Measurements from ENCODE around the gene CTDSPL. TPM values are rescaled to one million over a fixed set of nuclear protein-coding genes. Genes with fewer than 3 reads are reported as not detected.
A peak's percentile ranks its signal among the peaks of the same experiment; 100 is the strongest.

CTDSPL gene
- total RNA-seq, 3 donors from 2014 or later (not counting 1 experiment from before 2014, with no cell fraction given), result 0.50 to 3.4 (median 1.8) TPM

DNA sequence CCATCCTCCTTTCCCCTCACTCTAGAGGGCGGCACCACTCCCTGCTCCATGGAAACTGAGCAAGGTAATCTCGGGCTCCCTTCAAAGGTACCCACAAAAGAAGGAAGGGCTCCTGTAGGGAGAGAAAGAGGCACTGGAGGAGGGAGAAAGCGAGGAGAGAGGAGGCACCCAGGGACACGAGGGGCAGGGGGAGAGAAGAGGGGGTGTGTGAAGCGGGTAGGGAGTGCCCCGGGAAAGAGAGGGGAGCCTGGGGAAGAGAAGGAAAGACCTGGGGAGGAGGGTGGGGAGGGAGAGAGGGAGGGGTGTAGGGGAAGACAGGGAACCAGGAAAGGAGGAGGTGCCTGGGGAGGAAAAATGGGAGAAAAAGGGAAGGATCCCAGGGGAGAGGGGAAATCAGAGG is 129.4 kb downstream of the CTDSPL start:
- no peaks in the 10 kb centered on the region for H3K9me3 Mint-ChIP-seq
- DNase-seq (no peak), ATAC-seq (no peak)
- H3K4me1 Mint-ChIP-seq, result peaks cover 28 to 31% of the 10 kb centered on the region in 2 donors
- Histone ChIP-seq H3K27me3 (ENCODE audit: control insufficient read depth, insufficient read depth, low read length) (no peaks in the 10 kb centered on the region), H3K4me3 (ENCODE audit: low read length) (no peak overlapping the region), H3K9me3 (ENCODE audit: control insufficient read depth, insufficient read depth, low read length) (no peaks in the 10 kb centered on the region), H3K36me3 (ENCODE audit: control insufficient read depth, insufficient read depth, low read length) (no peaks in the 10 kb centered on the region), H3K27ac (ENCODE audit: low read length) (no peak overlapping the region), H3K4me1 (ENCODE audit: control insufficient read depth, insufficient read depth, low read length) (peaks cover 18% of the 10 kb centered on the region)
- no peak overlapping the region for H3K27ac Mint-ChIP-seq
- H3K36me3 Mint-ChIP-seq, result no peaks in the 10 kb centered on the region
- no peaks in the 10 kb centered on the region for H3K27me3 Mint-ChIP-seq (ENCODE audit: low read depth in 2 of 2)
- intact Hi-C loops (cut with micrococcal nuclease), result no loop called here
- no peak overlapping the region for H3K4me3 Mint-ChIP-seq
- 73% methylated on average over 6 of the region's 6 CpGs for WGBS (ENCODE audit: insufficient coverage)
- TF ChIP-seq, protein P1, sequence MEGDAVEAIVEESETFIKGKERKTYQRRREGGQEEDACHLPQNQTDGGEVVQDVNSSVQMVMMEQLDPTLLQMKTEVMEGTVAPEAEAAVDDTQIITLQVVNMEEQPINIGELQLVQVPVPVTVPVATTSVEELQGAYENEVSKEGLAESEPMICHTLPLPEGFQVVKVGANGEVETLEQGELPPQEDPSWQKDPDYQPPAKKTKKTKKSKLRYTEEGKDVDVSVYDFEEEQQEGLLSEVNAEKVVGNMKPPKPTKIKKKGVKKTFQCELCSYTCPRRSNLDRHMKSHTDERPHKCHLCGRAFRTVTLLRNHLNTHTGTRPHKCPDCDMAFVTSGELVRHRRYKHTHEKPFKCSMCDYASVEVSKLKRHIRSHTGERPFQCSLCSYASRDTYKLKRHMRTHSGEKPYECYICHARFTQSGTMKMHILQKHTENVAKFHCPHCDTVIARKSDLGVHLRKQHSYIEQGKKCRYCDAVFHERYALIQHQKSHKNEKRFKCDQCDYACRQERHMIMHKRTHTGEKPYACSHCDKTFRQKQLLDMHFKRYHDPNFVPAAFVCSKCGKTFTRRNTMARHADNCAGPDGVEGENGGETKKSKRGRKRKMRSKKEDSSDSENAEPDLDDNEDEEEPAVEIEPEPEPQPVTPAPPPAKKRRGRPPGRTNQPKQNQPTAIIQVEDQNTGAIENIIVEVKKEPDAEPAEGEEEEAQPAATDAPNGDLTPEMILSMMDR (IDR thresholded peaks at IDR 0.05), result no peak

DNA sequence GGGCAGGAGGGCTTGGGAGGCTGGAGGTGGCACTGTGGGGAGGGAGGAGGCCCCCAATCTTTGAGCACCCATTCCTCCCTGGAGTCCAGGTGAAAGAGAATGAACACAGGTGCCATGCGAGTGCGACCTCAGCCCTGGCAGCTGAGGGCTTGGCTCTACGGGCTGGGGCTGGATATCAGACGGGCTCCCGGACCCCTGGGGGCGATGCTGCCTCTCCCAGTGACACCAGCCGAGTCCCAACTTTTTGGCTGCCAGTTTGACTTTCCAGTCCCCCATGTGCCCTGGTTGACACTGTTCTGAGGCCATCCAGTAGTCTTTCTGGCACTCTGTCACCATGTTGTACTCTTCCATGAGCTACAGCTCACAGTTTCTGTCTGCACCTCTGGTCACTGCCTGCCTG is 130.1 kb downstream of the CTDSPL start:
- 96% methylated on average over 7 of the region's 7 CpGs for WGBS (ENCODE audit: insufficient coverage)
- peaks cover 19% of the 10 kb centered on the region for H3K4me1 ChIP-seq (ENCODE audit: control insufficient read depth, insufficient read depth, low read length)
- H3K4me3 Mint-ChIP-seq, result peak overlapping the region; percentile 41
- intact Hi-C loops (cut with micrococcal nuclease), result no loop called here
- no peak overlapping the region for H3K4me3 ChIP-seq (ENCODE audit: low read length)
- H3K9me3 ChIP-seq (ENCODE audit: control insufficient read depth, insufficient read depth, low read length), result no peaks in the 10 kb centered on the region
- TF ChIP-seq, protein P1 (IDR thresholded peaks at IDR 0.05), result no peak
- H3K36me3 ChIP-seq (ENCODE audit: control insufficient read depth, insufficient read depth, low read length), result no peaks in the 10 kb centered on the region
- H3K27me3 ChIP-seq (ENCODE audit: control insufficient read depth, insufficient read depth, low read length), result no peaks in the 10 kb centered on the region
- ATAC-seq (no peak), DNase-seq (no peak)
- H3K9me3 Mint-ChIP-seq, result no peaks in the 10 kb centered on the region
- no peak overlapping the region for H3K27ac ChIP-seq (ENCODE audit: low read length)
- H3K27me3 Mint-ChIP-seq (ENCODE audit: low read depth in 2 of 2), result no peaks in the 10 kb centered on the region
- peaks cover 34 to 37% of the 10 kb centered on the region in 2 donors for H3K4me1 Mint-ChIP-seq
- no peak overlapping the region for H3K27ac Mint-ChIP-seq
- H3K36me3 Mint-ChIP-seq, result no peaks in the 10 kb centered on the region

DNA sequence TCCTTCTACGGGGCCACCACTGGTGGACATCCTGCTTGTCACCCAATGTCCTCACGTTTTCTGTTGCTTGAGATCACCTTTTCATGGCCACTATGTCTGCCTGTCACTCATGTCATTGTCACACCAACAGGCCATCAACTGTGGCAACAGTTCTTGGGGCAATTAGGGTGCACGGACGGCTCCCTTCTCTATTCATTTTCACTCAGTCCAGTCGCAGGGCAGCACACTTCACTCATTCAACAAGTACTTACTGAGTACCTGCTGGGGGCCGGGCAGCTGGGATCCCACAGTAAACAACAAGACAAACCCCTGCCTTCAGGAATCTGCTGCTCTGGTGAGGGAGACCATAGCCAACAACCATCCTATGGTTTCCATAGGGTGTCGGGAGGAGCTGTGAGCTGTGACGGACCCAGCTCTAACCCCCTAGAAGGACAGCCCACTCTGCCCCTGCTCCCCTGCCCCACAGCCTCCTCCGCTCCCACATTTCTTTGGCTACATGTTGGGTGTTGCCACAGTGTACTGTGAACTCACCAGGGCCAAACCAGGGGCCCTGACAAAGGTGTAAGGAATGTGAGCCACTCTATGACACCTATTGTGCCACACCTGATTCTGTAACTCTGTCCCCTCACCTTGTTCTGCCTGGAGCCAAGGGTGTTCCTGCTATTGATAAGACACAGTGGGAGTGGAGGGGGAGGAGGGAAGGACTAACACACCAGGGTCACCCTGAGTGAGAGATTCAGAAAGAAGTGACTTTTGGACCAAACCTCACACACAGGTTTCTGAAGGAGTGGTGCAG is 130.8 kb downstream of the CTDSPL start:
- WGBS (ENCODE audit: insufficient coverage), result 90% methylated on average over 9 of the region's 9 CpGs
- peaks cover 38 to 41% of the 10 kb centered on the region in 2 donors for H3K4me1 Mint-ChIP-seq

More for the DNA sequence above, 130.8 kb downstream of the CTDSPL start:
- no peaks in the 10 kb centered on the region for H3K27me3 ChIP-seq (ENCODE audit: control insufficient read depth, insufficient read depth, low read length)
- H3K27me3 Mint-ChIP-seq (ENCODE audit: low read depth in 2 of 2), result no peaks in the 10 kb centered on the region
- peaks cover 25% of the 10 kb centered on the region for H3K4me1 ChIP-seq (ENCODE audit: control insufficient read depth, insufficient read depth, low read length)
- H3K9me3 ChIP-seq (ENCODE audit: control insufficient read depth, insufficient read depth, low read length), result no peaks in the 10 kb centered on the region
- intact Hi-C loops (cut with micrococcal nuclease), result no loop called here
- H3K4me3 Mint-ChIP-seq, result peak overlapping the region; percentile 41
- H3K9me3 Mint-ChIP-seq, result no peaks in the 10 kb centered on the region
- ATAC-seq (no peak), DNase-seq (no peak)
- H3K36me3 ChIP-seq (ENCODE audit: control insufficient read depth, insufficient read depth, low read length), result no peaks in the 10 kb centered on the region
- H3K36me3 Mint-ChIP-seq, result no peaks in the 10 kb centered on the region
- H3K4me3 ChIP-seq (ENCODE audit: low read length), result no peak overlapping the region
- peak overlapping the region in 1 of 2 donors; percentile 96 for H3K27ac Mint-ChIP-seq
- no peak overlapping the region for H3K27ac ChIP-seq (ENCODE audit: low read length)
- TF ChIP-seq, protein P1 (IDR thresholded peaks at IDR 0.05), result no peak
